HG03060 (cell line): ENCODE data around the gene LMO1.

Experiments used
- ATAC-seq: cut with Tn5 transposase; IDR thresholded peaks from one replicate; pipeline ENCODE4 v1.9.1; 2021; ENCODE audit warnings: low read depth, moderate number of reproducible peaks; ENCODE audit not compliant: unreplicated experiment

The LMO1 gene

GRCh38 chr11:8250434-8250833 lies 13.2 kb downstream of the LMO1 start:
- no peak for ATAC-seq

GRCh38 chr11:8249482-8249881 lies 14.2 kb downstream of the LMO1 start:
- ATAC-seq = no peak

GRCh38 chr11:8248786-8249185 lies 14.9 kb downstream of the LMO1 start:
- ATAC-seq = no peak

GRCh38 chr11:8247312-8247711 lies 16.4 kb downstream of the LMO1 start:
- no peak for ATAC-seq

GRCh38 chr11:8243458-8243857 lies 20.2 kb downstream of the LMO1 start:
- ATAC-seq = no peak

GRCh38 chr11:8242499-8243280 lies 21.0 kb downstream of the LMO1 start:
- ATAC-seq = no peak

- ATAC-seq = no peak
Observed at GRCh38 chr11:8242118-8242475, 21.6 kb downstream of the LMO1 start.

- ATAC-seq = no peak
Observed at GRCh38 chr11:8241373-8242117, 22.1 kb downstream of the LMO1 start.

- no peak for ATAC-seq
Observed at GRCh38 chr11:8239536-8240228, 24.0 kb downstream of the LMO1 start.

GRCh38 chr11:8239040-8239439 lies 24.6 kb downstream of the LMO1 start:
- no peak for ATAC-seq

GRCh38 chr11:8237453-8237852 lies 26.2 kb downstream of the LMO1 start:
- ATAC-seq = no peak

- no peak for ATAC-seq
Observed at GRCh38 chr11:8235925-8236324, 27.8 kb downstream of the LMO1 start.

GRCh38 chr11:8234910-8235309 lies 28.8 kb downstream of the LMO1 start:
- ATAC-seq = no peak

- no peak for ATAC-seq
Observed at GRCh38 chr11:8234425-8234821, 29.3 kb downstream of the LMO1 start.

- ATAC-seq = no peak
Observed at GRCh38 chr11:8233691-8234424, 29.8 kb downstream of the LMO1 start.

- no peak for ATAC-seq
Observed at GRCh38 chr11:8232849-8233606, 30.6 kb downstream of the LMO1 start.

GRCh38 chr11:8232414-8232813 lies 31.3 kb downstream of the LMO1 start:
- no peak for ATAC-seq

- no peak for ATAC-seq
Observed at GRCh38 chr11:8231979-8232378, 31.7 kb downstream of the LMO1 start.

GRCh38 chr11:8230921-8231847 lies 32.5 kb downstream of the LMO1 start:
- no peak for ATAC-seq
